Measurements from ENCODE around the gene TRIM32.

The TRIM32 gene

DNA sequence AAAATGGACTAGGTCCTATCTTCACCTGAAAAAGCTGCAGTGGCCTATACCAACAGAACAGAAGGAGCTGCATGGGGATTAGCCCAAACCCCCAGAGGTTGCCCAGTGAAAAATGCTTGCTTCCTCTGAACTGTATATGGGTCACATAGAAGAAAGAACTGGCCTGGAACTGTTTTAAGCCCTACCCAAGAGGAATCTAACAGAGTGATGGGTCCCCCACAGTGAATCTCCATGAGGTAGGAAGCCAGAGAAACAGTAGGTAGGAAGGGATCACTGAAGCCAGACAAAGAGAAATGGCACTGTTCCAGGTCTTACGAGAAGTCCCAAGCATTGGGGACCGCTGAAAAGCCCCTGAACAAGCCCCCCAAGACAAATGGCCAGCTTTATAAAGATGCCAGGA, 28.8 kb upstream of the TRIM32 start:
- Histone ChIP-seq H3K9me3 (ENCODE audit: control insufficient read depth, insufficient read depth, low read length) (no peaks in the 10 kb centered on the region), H3K36me3 (ENCODE audit: control insufficient read depth, insufficient read depth, low read length) (no peaks in the 10 kb centered on the region), H3K9ac (ENCODE audit: low read depth, low read length) (no peak overlapping the region), H3K4me1 (ENCODE audit: control insufficient read depth, insufficient read depth, low read length) (peaks cover 3% of the 10 kb centered on the region), H3K4me3 (ENCODE audit: low read depth, low read length) (no peak overlapping the region), H3K27me3 (ENCODE audit: control insufficient read depth, insufficient read depth, low read length) (no peaks in the 10 kb centered on the region)

DNA sequence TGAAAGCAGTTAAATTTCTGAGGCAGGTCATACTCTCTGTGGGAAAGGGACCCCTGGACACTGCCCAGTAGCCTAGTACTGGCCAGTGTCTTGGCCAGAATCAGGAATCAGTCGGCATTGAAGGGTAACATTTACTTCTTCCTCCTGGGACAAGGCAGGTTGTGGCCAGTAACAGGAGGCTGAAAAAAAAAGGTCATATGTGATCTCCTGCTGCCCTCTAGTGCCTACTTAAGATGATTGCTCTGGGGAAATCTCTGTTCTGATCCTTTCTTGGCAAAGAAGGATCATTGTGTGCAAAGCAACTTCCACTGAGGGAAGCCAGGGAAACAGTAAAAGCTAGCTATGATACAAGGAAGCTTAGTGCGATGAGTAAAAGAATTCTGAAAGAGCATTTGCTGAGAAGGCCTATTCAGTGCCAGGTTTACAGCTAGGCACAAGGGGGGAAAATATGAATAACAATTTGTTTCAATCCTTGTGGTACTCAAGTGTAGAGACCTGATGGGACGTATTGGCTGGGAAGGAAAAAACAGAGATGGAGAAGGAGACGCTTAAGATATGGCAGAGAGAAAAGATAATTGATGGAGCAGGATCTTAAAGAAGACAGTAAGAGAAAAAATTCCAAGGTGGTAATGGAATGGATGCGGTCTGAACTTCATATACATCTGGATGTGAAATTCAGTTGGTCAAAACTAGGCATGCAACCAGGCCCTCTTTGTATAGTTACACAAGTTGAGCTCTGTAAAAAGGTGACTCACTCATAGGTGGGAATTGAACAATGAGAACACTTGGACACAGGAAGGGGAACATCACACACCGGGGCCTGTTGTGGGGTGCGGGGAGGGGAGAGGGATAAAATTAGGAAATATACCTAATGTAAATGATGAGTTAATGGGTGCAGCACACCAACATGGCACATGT, 25.8 kb upstream of the TRIM32 start:
- Histone ChIP-seq H3K4me3 (ENCODE audit: low read depth, low read length) (no peak overlapping the region), H3K4me1 (ENCODE audit: control insufficient read depth, insufficient read depth, low read length) (peaks cover 3% of the 10 kb centered on the region), H3K36me3 (ENCODE audit: control insufficient read depth, insufficient read depth, low read length) (no peaks in the 10 kb centered on the region), H3K27me3 (ENCODE audit: control insufficient read depth, insufficient read depth, low read length) (no peaks in the 10 kb centered on the region), H3K9ac (ENCODE audit: low read depth, low read length) (no peak overlapping the region), H3K9me3 (ENCODE audit: control insufficient read depth, insufficient read depth, low read length) (no peaks in the 10 kb centered on the region)

DNA sequence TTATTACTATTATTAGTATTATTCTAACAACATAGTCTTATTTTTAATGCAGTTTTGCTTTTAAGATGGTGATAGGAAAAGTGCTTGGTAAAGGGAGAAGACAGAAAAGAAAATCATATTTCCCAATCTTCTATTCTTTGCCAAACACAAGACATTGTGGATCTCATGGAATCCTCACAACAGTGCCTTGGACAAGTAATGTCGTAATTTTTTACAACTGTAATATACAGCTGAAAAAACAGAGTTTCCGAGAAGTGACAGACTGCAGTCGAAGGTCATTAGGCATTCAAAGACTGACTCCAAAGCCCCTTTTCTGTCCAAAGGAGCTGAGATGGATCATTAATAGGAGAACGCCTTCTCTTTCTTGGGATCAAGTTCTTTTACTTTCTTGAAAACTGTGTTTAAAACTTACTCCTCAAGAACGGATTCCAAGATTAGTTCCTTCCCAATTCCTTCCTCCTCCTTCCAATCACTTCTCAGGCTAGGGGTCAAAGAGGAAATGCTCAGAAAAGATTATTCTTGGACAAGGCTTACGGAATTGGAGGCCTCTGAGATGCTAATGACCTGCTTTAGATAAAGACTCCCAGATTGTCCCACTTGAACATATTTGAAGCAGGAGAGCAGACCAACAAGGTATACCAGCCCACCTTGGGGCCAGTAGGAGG, 24.3 kb upstream of the TRIM32 start:
- peaks cover 3% of the 10 kb centered on the region for H3K4me1 ChIP-seq (ENCODE audit: control insufficient read depth, insufficient read depth, low read length)
- H3K27me3 ChIP-seq (ENCODE audit: control insufficient read depth, insufficient read depth, low read length), result no peaks in the 10 kb centered on the region
- H3K4me3 ChIP-seq (ENCODE audit: low read depth, low read length), result no peak overlapping the region
- H3K9ac ChIP-seq (ENCODE audit: low read depth, low read length), result no peak overlapping the region
- H3K36me3 ChIP-seq (ENCODE audit: control insufficient read depth, insufficient read depth, low read length), result no peaks in the 10 kb centered on the region
- H3K9me3 ChIP-seq (ENCODE audit: control insufficient read depth, insufficient read depth, low read length), result no peaks in the 10 kb centered on the region

DNA sequence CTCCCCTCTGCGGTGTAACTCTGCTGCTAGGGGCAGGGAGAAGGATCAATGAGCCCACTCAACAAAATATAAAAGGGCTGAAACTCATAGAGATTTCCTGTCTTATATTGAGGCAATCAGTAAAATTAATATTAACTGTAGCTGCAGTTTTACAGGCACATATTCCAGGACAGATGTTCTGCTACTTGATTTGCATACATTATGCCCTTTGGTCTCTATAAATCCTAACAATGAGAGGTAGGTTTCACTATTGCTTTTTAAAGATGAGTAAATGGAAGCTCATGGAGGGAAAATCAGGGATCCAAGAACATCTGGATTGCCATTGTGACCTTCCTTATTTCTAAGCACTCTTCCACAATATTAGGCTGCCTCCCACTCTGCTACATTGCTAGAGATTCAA, 23.5 kb upstream of the TRIM32 start:
- H3K36me3 ChIP-seq (ENCODE audit: control insufficient read depth, insufficient read depth, low read length), result no peaks in the 10 kb centered on the region
- no peak overlapping the region for H3K9ac ChIP-seq (ENCODE audit: low read depth, low read length)
- no peaks in the 10 kb centered on the region for H3K4me1 ChIP-seq (ENCODE audit: control insufficient read depth, insufficient read depth, low read length)
- H3K9me3 ChIP-seq (ENCODE audit: control insufficient read depth, insufficient read depth, low read length), result no peaks in the 10 kb centered on the region
- H3K27me3 ChIP-seq (ENCODE audit: control insufficient read depth, insufficient read depth, low read length), result no peaks in the 10 kb centered on the region
- no peak overlapping the region for H3K4me3 ChIP-seq (ENCODE audit: low read depth, low read length)

DNA sequence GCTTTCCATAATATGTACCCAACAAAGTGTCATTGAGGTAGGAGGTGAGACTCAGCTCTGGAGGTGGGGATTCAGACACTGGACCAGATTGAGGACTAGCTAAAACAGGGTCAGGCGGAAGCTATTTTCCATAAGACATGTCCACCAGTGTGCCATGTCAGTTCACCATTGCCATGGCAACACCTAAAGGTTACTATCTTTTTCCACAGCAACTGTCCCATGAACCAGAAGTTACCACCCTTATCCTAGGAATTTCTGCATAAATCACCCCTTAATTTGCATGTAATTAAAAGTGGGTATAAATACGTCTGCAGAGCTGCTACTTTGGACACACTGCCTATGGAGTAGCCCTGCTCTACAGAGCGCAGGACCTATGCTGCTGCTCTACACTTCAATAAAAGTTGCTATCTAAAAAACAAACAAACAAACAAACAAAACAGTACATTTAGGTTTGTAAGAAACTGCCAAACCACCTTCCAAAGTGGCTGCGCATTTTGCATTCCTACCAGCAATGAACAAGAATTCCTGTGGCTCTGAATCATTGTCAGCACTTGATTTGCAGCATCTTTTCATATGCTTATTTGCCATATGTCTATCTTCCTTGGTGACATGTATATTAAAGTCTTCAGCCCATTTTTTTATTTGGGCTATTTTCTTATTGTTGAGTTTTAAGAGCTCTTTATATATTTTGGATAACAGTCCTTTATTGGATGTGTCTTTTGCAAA, 18.0 kb upstream of the TRIM32 start:
- Histone ChIP-seq H3K4me3 (ENCODE audit: low read depth, low read length) (no peak overlapping the region), H3K27me3 (ENCODE audit: control insufficient read depth, insufficient read depth, low read length) (no peaks in the 10 kb centered on the region), H3K9ac (ENCODE audit: low read depth, low read length) (no peak overlapping the region)

DNA sequence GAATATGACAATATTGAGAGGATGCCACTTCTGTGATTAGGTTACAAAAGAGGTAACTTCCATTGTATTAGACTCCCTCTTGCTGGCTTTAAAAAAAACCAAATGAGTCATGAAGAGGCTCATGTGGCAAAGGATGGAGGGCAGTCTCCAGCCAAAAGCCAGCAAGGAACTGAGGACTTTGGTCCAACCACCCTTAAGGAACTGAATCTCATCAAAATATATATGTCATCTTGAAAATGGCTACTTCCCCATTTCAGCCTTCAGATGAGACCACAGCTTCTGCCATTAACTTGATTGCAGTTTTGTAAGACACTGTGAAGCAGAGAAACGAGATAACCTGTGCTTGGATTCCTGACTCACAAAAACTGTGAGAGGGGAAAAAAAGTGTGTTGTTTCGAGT, 15.5 kb upstream of the TRIM32 start:
- no peak overlapping the region for H3K4me3 ChIP-seq (ENCODE audit: low read depth, low read length)
- H3K36me3 ChIP-seq (ENCODE audit: control insufficient read depth, insufficient read depth, low read length), result peaks cover 2% of the 10 kb centered on the region
- H3K9ac ChIP-seq (ENCODE audit: low read depth, low read length), result no peak overlapping the region
- H3K4me1 ChIP-seq (ENCODE audit: control insufficient read depth, insufficient read depth, low read length), result no peaks in the 10 kb centered on the region
- H3K9me3 ChIP-seq (ENCODE audit: control insufficient read depth, insufficient read depth, low read length), result peaks cover 11% of the 10 kb centered on the region
- H3K27me3 ChIP-seq (ENCODE audit: control insufficient read depth, insufficient read depth, low read length), result no peaks in the 10 kb centered on the region

More for the DNA sequence above, 18.0 kb upstream of the TRIM32 start:
- Histone ChIP-seq H3K36me3 (ENCODE audit: control insufficient read depth, insufficient read depth, low read length) (no peaks in the 10 kb centered on the region), H3K4me1 (ENCODE audit: control insufficient read depth, insufficient read depth, low read length) (no peaks in the 10 kb centered on the region), H3K9me3 (ENCODE audit: control insufficient read depth, insufficient read depth, low read length) (peaks cover 11% of the 10 kb centered on the region)

DNA sequence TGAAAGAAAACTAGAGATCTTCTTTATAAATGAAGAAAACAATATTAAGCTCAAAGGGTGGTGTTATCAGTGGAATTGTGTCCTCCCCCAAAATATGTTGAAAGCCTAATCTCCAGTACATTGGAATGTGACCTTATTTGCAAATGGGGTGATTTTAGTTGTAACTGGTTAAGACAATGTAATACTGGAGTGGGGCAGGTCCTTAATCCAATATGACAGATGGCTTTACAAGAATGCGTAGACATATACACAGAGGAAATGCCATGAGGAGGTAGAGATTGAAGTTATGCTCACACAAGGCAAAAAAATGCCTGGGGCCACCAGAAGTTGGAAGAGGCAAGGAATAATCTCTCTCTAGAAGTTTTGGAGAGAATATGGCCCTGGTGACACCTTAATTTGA, 13.7 kb upstream of the TRIM32 start:
- H3K36me3 ChIP-seq (ENCODE audit: control insufficient read depth, insufficient read depth, low read length), result peaks cover 2% of the 10 kb centered on the region
- no peak overlapping the region for H3K9ac ChIP-seq (ENCODE audit: low read depth, low read length)
- peaks cover 11% of the 10 kb centered on the region for H3K9me3 ChIP-seq (ENCODE audit: control insufficient read depth, insufficient read depth, low read length)
- H3K27me3 ChIP-seq (ENCODE audit: control insufficient read depth, insufficient read depth, low read length), result no peaks in the 10 kb centered on the region
- H3K4me3 ChIP-seq (ENCODE audit: low read depth, low read length), result no peak overlapping the region
- no peaks in the 10 kb centered on the region for H3K4me1 ChIP-seq (ENCODE audit: control insufficient read depth, insufficient read depth, low read length)

DNA sequence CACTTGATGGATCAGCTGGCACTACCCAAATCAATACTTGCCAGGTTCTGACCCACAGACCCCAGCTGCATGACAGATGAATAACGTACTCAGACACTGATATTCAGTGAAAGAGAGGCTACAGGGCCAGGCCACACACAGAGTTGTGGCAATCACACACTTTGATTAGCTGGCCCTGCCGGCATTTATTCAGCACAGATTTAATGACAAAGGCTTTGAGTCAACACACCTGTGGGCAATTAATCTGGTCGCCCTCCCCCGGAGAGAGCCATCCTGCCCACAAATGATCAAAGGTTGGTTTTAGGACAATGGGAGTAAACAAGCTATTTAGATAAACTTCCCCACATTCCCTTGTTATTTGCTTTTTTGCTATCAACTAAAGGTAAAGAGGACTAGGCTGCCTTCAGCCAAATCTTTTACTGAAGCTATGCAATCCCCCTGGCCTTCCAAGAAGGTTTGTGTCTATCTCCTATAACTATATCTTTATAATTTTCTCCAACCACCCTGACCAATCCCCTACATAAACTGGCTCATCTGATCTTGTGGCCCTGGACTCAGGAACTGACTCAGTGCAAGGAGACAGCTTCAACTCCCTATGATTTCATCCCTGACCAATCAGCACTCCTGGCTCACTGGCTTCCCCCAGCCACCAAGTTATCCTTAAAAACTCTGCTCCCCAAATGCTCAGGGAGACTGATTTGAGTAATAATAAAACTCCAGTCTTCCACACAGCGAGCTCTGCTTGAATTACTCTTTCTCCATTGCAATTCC, 12.7 kb upstream of the TRIM32 start:
- no peaks in the 10 kb centered on the region for H3K27me3 ChIP-seq (ENCODE audit: control insufficient read depth, insufficient read depth, low read length)
- no peak overlapping the region for H3K4me3 ChIP-seq (ENCODE audit: low read depth, low read length)
- no peaks in the 10 kb centered on the region for H3K4me1 ChIP-seq (ENCODE audit: control insufficient read depth, insufficient read depth, low read length)
- H3K9me3 ChIP-seq (ENCODE audit: control insufficient read depth, insufficient read depth, low read length), result peaks cover 11% of the 10 kb centered on the region
- H3K9ac ChIP-seq (ENCODE audit: low read depth, low read length), result no peak overlapping the region
- H3K36me3 ChIP-seq (ENCODE audit: control insufficient read depth, insufficient read depth, low read length), result peaks cover 2% of the 10 kb centered on the region

DNA sequence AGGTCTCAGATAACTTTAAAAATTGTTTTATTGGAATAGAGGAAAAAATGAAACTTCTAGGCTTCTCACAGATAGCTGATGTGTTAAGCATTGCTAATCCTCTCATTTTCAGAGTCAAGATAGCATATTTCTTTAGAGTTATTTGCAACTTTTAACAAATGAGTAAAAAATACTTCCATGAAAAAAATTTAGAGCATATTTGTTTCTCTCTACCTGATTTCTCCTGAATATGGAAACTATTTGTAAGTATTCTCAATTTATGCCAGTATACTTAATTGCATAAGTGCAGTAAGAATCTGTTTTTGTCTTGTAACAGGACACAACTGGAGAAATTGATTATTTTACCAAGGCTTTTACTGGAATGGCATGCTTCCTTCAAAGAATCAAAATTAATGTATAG, 3.6 kb upstream of the TRIM32 start:
- peaks cover 14% of the 10 kb centered on the region for H3K27me3 ChIP-seq (ENCODE audit: control insufficient read depth, insufficient read depth, low read length)
- H3K36me3 ChIP-seq (ENCODE audit: control insufficient read depth, insufficient read depth, low read length), result no peaks in the 10 kb centered on the region
- H3K4me3 ChIP-seq (ENCODE audit: low read depth, low read length), result no peak overlapping the region
- no peaks in the 10 kb centered on the region for H3K4me1 ChIP-seq (ENCODE audit: control insufficient read depth, insufficient read depth, low read length)
- no peak overlapping the region for H3K9ac ChIP-seq (ENCODE audit: low read depth, low read length)
- H3K9me3 ChIP-seq (ENCODE audit: control insufficient read depth, insufficient read depth, low read length), result no peaks in the 10 kb centered on the region

DNA sequence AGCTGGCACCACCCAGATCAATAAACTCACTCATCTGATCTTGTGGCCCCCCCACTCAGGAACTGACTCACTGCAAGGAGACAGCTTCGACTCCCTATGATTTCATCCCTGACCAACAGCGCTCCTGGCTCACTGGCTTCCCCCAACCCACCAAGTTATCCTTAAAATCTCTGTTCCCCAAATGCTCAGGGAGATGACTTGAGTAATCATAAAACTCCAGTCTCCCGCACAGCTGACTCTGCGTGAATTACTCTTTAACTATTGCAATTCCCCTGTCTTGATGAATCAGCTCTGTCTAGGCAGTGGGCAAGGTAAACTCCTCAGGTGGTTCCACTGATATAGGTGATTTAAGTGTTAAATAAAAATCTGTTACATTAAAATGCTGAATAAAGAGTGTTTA, 1.9 kb upstream of the TRIM32 start:
- Histone ChIP-seq H3K4me1 (ENCODE audit: control insufficient read depth, insufficient read depth, low read length) (peaks cover 5% of the 10 kb centered on the region), H3K9ac (ENCODE audit: low read depth, low read length) (no peak overlapping the region), H3K27me3 (ENCODE audit: control insufficient read depth, insufficient read depth, low read length) (peaks cover 14% of the 10 kb centered on the region)

DNA sequence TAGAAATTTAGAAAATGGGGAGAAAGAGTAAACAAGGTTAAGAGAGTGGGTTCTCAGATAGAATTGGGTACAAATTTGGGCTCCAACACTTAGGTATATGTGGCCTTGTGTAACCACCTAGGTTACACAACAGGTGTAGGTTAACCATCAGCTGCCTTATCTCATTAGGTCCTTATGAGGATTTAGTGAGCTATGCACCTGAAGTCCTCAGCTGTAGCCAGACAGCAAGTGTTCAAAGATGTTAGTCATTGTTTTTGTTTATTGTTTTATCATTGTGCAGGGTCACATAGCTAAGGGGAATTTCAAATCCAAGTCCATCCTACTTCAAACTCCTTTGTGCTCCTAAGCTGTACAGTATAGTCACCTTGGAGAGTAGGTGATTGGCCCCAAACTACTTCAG, 970 bp upstream of the TRIM32 start:
- peaks cover 14% of the 10 kb centered on the region for H3K27me3 ChIP-seq (ENCODE audit: control insufficient read depth, insufficient read depth, low read length)
- peak overlapping the region; percentile 61 for H3K4me3 ChIP-seq (ENCODE audit: low read depth, low read length)

More for the DNA sequence above, 1.9 kb upstream of the TRIM32 start:
- H3K36me3 ChIP-seq (ENCODE audit: control insufficient read depth, insufficient read depth, low read length), result no peaks in the 10 kb centered on the region
- H3K4me3 ChIP-seq (ENCODE audit: low read depth, low read length), result no peak overlapping the region
- no peaks in the 10 kb centered on the region for H3K9me3 ChIP-seq (ENCODE audit: control insufficient read depth, insufficient read depth, low read length)

More for the DNA sequence above, 970 bp upstream of the TRIM32 start:
- Histone ChIP-seq H3K4me1 (ENCODE audit: control insufficient read depth, insufficient read depth, low read length) (peaks cover 5% of the 10 kb centered on the region), H3K9me3 (ENCODE audit: control insufficient read depth, insufficient read depth, low read length) (no peaks in the 10 kb centered on the region), H3K9ac (ENCODE audit: low read depth, low read length) (no peak overlapping the region), H3K36me3 (ENCODE audit: control insufficient read depth, insufficient read depth, low read length) (no peaks in the 10 kb centered on the region)

Data from iPS-15b (cell line).